Liver (tissue), 9 donors: ENCODE results near the gene ZNF618. TPM values are rescaled to one million over a fixed set of nuclear protein-coding genes. Genes with fewer than 3 reads are reported as not detected.

Source experiments
- DNase-seq: peaks from one replicate; pipeline ENCODE4 v3.0.0-alpha.2; 2017; ENCODE audit warnings: low spot score
- H3K27ac ChIP-seq, 2 donors: one replicate each; pipeline ENCODE4 v1.7.0; 2013; ENCODE audit warnings: inconsistent platforms in 2 of 2, low read length in 2 of 2, control low read depth in 1 of 2, low read depth in 1 of 2, mild to moderate bottlenecking in 1 of 2
- H3K27me3 ChIP-seq, 4 donors: one replicate each; pipeline versions ENCODE4 v1.6.1 to v1.7.0; 2013; ENCODE audit warnings: low read length in 3 of 4, inconsistent platforms in 1 of 4, mild to moderate bottlenecking in 1 of 4, moderate library complexity in 1 of 4; ENCODE audit not compliant: control insufficient read depth in 4 of 4, insufficient read depth in 4 of 4
- H3K36me3 ChIP-seq, 4 donors: one replicate each; pipeline versions ENCODE4 v1.6.1 to v1.7.0; 2013; ENCODE audit warnings: low read length in 3 of 4, mild to moderate bottlenecking in 3 of 4, low read depth in 1 of 4, moderate library complexity in 1 of 4; ENCODE audit not compliant: control insufficient read depth in 4 of 4, insufficient read depth in 3 of 4
- H3K4me1 ChIP-seq, 4 donors: one replicate each; pipeline versions ENCODE4 v1.6.1 to v1.7.0; 2013; ENCODE audit warnings: low read length in 3 of 4, mild to moderate bottlenecking in 3 of 4, moderate library complexity in 1 of 4; ENCODE audit not compliant: control insufficient read depth in 4 of 4, insufficient read depth in 4 of 4
- H3K4me3 ChIP-seq, 3 donors: one replicate each; pipeline versions ENCODE4 v1.6.1 to v1.7.0; 2013; ENCODE audit warnings: low read length in 3 of 3, control low read depth in 1 of 3, low read depth in 1 of 3, mild to moderate bottlenecking in 1 of 3
- H3K9ac ChIP-seq, 2 donors: one replicate each; pipeline ENCODE4 v1.7.0; 2013; ENCODE audit warnings: low read length in 2 of 2, mild to moderate bottlenecking in 2 of 2, moderate library complexity in 2 of 2, control low read depth in 1 of 2, low read depth in 1 of 2
- H3K9me3 ChIP-seq, 4 donors: one replicate each; pipeline versions ENCODE4 v1.6.1 to v1.7.0; 2013; ENCODE audit warnings: low read length in 3 of 4; ENCODE audit not compliant: control insufficient read depth in 4 of 4
- ATF3 ChIP-seq: IDR thresholded peaks from 2 replicates; pipeline ENCODE4 v1.6.1; 2016; ENCODE audit warnings: antibody characterized with exemption
- CTCF ChIP-seq: fragments of 150-350 bp; IDR thresholded peaks from 2 replicates; pipeline ENCODE4 v1.5.1; 2017; ENCODE audit warnings: improper control_type of control experiment, low read depth, low read length; ENCODE audit not compliant: missing input control
- GABPA ChIP-seq, 2 donors: IDR thresholded peaks in 1 of 2; conservative IDR thresholded peaks in 1 of 2; 2 replicates each; pipeline ENCODE4 v1.6.1; 2016; ENCODE audit warnings: antibody characterized with exemption in 2 of 2, mild to moderate bottlenecking in 1 of 2, moderate library complexity in 1 of 2
- HNF4A ChIP-seq, 2 donors: conservative IDR thresholded peaks; 2 replicates each; pipeline ENCODE4 v1.6.1; 2016; ENCODE audit warnings: antibody characterized with exemption in 2 of 2, mild to moderate bottlenecking in 2 of 2
- HNF4G ChIP-seq: IDR thresholded peaks from 2 replicates; pipeline ENCODE4 v1.6.1; 2016; ENCODE audit warnings: antibody characterized with exemption
- MAX ChIP-seq: IDR thresholded peaks from 2 replicates; pipeline ENCODE4 v1.6.1; 2016; ENCODE audit warnings: antibody characterized with exemption
- NR2F2 ChIP-seq: IDR thresholded peaks from 2 replicates; pipeline ENCODE4 v1.6.1; 2016; ENCODE audit warnings: antibody characterized with exemption
- RAD21 ChIP-seq, 2 donors: IDR thresholded peaks; 2 replicates each; pipeline ENCODE4 v1.6.1; 2016; ENCODE audit warnings: antibody characterized with exemption in 2 of 2, mild to moderate bottlenecking in 2 of 2
- RXRA ChIP-seq, 2 donors: IDR thresholded peaks; 2 replicates each; pipeline ENCODE4 v1.6.1; 2017 to 2018; ENCODE audit warnings: antibody characterized with exemption in 2 of 2, mild to moderate bottlenecking in 1 of 2
- SP1 ChIP-seq: IDR thresholded peaks from 2 replicates; pipeline ENCODE4 v1.6.1; 2018; ENCODE audit warnings: antibody characterized with exemption, mild to moderate bottlenecking
- TAF1 ChIP-seq: conservative IDR thresholded peaks from 2 replicates; pipeline ENCODE4 v1.6.1; 2016; ENCODE audit warnings: antibody characterized with exemption, mild to moderate bottlenecking
- YY1 ChIP-seq: IDR thresholded peaks from 2 replicates; pipeline ENCODE4 v1.6.1; 2016; ENCODE audit warnings: antibody characterized with exemption, mild to moderate bottlenecking
- ZBTB33 ChIP-seq: IDR thresholded peaks from 2 replicates; pipeline ENCODE4 v1.6.1; 2016; ENCODE audit warnings: antibody characterized with exemption
- WGBS: extraction: QIAGEN DNeasy Blood & Tissue Kit; methylation state at CpG from one replicate; pipeline ENCODE4 v1.1.7; 2013; 5-methylcytosine and 5-hydroxymethylcytosine counted together
- polyA plus RNA-seq, 2 donors: library from polyadenylated mRNA; stranded (reverse) in 1 of 2; unstranded in 1 of 2; fragments of 200-250 nt in 1 of 2; fragments of >200 nt in 1 of 2; fragmentation: Nextera tagmentation in 1 of 2; extraction: Ambion mirVana in 1 of 2; gene quantifications; one replicate each; pipeline versions ENCODE4 v1.2.1 to v1.2.3, GENCODE V29; 2013 to 2015
- total RNA-seq, 2 donors: library from RNA; depleted of rRNA; stranded (reverse); fragments of >200 nt; gene quantifications; one replicate each; pipeline ENCODE4 v1.2.3, GENCODE V29; 2014
- donor health status: healthy.
- donor health status: healthy.
- donor health status: healthy.
- donor health status: healthy.
- donor health status: healthy.

ZNF618 gene
- total and polyA plus RNA-seq, 4 donors, result 2.2 to 6.5 (median 3.7) TPM

- H3K9ac ChIP-seq, result no peak overlapping the region
- WGBS, result 67% methylated on average over 6 of the region's 6 CpGs
- no peak for DNase-seq
Measured at GRCh38 chr9:113929634-113930389, 53.7 kb downstream of the ZNF618 start.

GRCh38 chr9:113930390-113930783 is 54.3 kb downstream of the ZNF618 start:
- peaks cover 2 to 8% (median 4%) of the 10 kb centered on the region in 4 donors for H3K4me1 ChIP-seq
- no peaks in the 10 kb centered on the region for H3K36me3 ChIP-seq
- no peak overlapping the region for H3K9ac ChIP-seq
- H3K4me3 ChIP-seq, result no peak overlapping the region
- H3K27ac ChIP-seq, result no peak overlapping the region
- peaks cover 0 to 1% (median 0%) of the 10 kb centered on the region in 4 donors for H3K9me3 ChIP-seq
- no peaks in the 10 kb centered on the region for H3K27me3 ChIP-seq
- WGBS, result 91% methylated on average over 5 of the region's 5 CpGs
- no peak for DNase-seq
- TF ChIP-seq SP1, result no peak
- no peak for TF ChIP-seq RAD21 (IDR thresholded peaks at IDR 0.05)

More at GRCh38 chr9:113929634-113930389, 53.7 kb downstream of the ZNF618 start:
- H3K27me3 ChIP-seq, result no peaks in the 10 kb centered on the region
- no peak for TF ChIP-seq ATF3
- TF ChIP-seq RAD21 (IDR thresholded peaks at IDR 0.05), result no peak
- no peak for TF ChIP-seq HNF4G
- TF ChIP-seq ZBTB33, result no peak
- TF ChIP-seq TAF1, result no peak
- TF ChIP-seq YY1, result peak; percentile 44
- no peak for TF ChIP-seq MAX
- TF ChIP-seq NR2F2, result no peak
- TF ChIP-seq RXRA (IDR thresholded peaks at IDR 0.05), result peak in 1 of 2 donors; percentile 15
- TF ChIP-seq GABPA (IDR thresholded peaks at IDR 0.05 in 1 of 2, conservative IDR thresholded peaks at IDR 0.05 in 1 of 2), result no peak
- TF ChIP-seq CTCF, result no peak
- H3K4me1 ChIP-seq, result peaks cover 2 to 8% (median 4%) of the 10 kb centered on the region in 4 donors
- H3K36me3 ChIP-seq, result no peaks in the 10 kb centered on the region
- H3K4me3 ChIP-seq, result no peak overlapping the region
- H3K27ac ChIP-seq, result no peak overlapping the region
- H3K9me3 ChIP-seq, result peaks cover 0 to 1% (median 0%) of the 10 kb centered on the region in 4 donors

GRCh38 chr9:113931140-113931539 is 55.0 kb downstream of the ZNF618 start:
- Histone ChIP-seq H3K27ac (no peak overlapping the region), H3K36me3 (no peaks in the 10 kb centered on the region), H3K4me3 (no peak overlapping the region), H3K27me3 (no peaks in the 10 kb centered on the region), H3K9ac (no peak overlapping the region), H3K9me3 (peaks cover 0 to 1% (median 0%) of the 10 kb centered on the region in 4 donors), H3K4me1 (peaks cover 2 to 8% (median 4%) of the 10 kb centered on the region in 4 donors)
- 96% methylated on average over 5 of the region's 5 CpGs for WGBS
- TF ChIP-seq CTCF (no peak), HNF4A (conservative IDR thresholded peaks at IDR 0.05) (no peak)
- DNase-seq, result no peak
